NCI-H524 treated with DMSO at 0.1 percent for 48 hours (cell line): ENCODE results near the gene ENPEP.
"Not testable (repeated sequence)": the region's sequence is repeated elsewhere in the genome, so short reads cannot be mapped to it uniquely, and the experiment has no call there.

Source experiments
- DNase-seq: peaks from one replicate; lab custom pipeline; 2025; lab: John Stamatoyannopoulos, UW

ENPEP gene

DNA sequence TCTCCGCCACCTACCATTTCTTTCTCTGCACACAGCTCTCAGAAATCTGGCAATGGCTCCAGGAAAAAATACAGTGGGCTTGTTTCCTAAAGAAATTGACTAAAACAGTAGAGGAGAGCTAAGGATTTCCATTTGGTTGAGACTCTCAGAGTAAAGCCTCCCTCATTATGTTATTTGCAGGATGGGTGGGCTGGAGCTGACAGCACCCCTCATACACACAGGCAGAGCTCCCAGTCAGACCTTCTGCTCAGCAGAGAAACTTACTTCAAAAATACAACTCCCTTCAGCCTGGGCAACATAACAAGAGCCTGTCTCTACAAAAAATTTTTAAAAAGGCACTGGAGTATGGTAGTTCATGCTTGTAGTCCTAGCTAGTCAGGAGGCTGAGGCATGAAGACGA lies 44.9 kb downstream of the ENPEP start:
- DNase-seq, result no peak

- no peak for DNase-seq
Measured at GRCh38 chr4:110526589-110526988, 50.6 kb downstream of the ENPEP start.

GRCh38 chr4:110527156-110527555 lies 51.2 kb downstream of the ENPEP start:
- DNase-seq, result no peak

GRCh38 chr4:110532901-110533589 lies 57.1 kb downstream of the ENPEP start:
- DNase-seq, result no peak

GRCh38 chr4:110533590-110533910 lies 57.6 kb downstream of the ENPEP start:
- no peak for DNase-seq

- DNase-seq, result no peak
Measured at GRCh38 chr4:110533940-110534339, 58.0 kb downstream of the ENPEP start.

- no peak for DNase-seq
Measured at GRCh38 chr4:110540581-110540980, 64.6 kb downstream of the ENPEP start.

GRCh38 chr4:110540982-110541451 lies 65.1 kb downstream of the ENPEP start:
- no peak for DNase-seq

- DNase-seq, result no peak
Measured at GRCh38 chr4:110543577-110543976, 67.6 kb downstream of the ENPEP start.

GRCh38 chr4:110544594-110544993 lies 68.6 kb downstream of the ENPEP start:
- DNase-seq, result no peak

DNA sequence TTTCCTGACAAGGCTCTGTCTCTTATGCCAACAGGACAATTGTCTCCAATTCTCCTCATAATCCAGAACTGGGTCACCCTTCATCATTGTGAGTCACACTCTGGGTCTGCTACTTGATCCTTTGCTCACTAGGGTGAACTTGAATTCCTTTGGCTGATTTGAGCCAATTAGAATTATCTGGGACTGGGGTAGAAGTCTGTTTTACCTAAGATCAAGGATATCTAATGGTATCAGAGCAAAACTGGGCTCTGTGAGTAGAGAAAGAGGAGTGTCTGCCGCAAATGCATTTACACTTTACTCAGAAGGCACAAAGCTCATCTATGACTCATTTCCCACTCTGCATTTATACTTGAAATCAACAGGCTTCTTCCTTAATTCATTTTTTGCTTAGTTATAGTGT lies 74.3 kb downstream of the ENPEP start:
- DNase-seq, result no peak

GRCh38 chr4:110553197-110553596 lies 77.2 kb downstream of the ENPEP start:
- DNase-seq, result no peak

DNA sequence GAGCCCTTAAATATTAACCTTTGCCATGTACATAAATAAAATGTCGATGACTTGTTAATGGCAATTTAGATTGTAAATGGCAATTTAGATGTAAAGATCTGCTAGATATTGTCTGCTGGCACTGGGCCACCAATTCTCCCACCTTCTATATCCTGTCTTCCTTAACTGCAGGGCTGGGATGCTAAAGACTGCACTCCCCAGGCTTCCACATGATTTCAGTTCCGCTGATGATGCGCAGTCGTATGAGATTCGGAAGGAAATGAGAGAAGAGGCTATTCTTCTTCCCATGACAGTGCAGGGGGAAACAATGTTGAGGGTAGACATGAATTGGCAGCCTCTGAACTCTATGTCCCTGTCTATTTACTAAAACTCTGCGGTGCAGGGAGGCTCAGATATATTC lies 91.3 kb downstream of the ENPEP start:
- DNase-seq, result no peak

DNA sequence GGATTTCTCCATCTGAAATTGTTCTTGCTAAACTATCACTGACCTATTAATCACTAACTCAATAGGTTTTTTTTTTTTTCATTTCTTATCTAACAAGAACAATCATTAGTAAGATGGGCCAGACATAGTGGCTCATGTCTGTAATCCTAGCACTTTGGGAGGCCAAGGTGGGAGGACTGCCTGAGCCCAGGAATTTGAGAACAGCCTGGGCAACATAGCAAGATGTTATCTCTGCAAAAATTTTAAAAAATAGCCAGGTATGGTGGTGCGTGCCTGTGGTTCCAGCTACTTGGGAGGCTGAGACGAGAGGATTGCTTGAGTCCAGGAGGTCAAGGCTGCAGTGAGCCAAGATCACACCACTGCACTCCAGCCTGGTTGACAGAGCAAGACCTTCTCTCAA lies 100.7 kb downstream of the ENPEP start:
- DNase-seq, result not testable (repeated sequence)

GRCh38 chr4:110586131-110586850 lies 110.3 kb downstream of the ENPEP start:
- DNase-seq, result no peak

- DNase-seq, result no peak
Measured at GRCh38 chr4:110587666-110588285, 111.8 kb downstream of the ENPEP start.

GRCh38 chr4:110589297-110589696 lies 113.3 kb downstream of the ENPEP start:
- DNase-seq, result no peak

DNA sequence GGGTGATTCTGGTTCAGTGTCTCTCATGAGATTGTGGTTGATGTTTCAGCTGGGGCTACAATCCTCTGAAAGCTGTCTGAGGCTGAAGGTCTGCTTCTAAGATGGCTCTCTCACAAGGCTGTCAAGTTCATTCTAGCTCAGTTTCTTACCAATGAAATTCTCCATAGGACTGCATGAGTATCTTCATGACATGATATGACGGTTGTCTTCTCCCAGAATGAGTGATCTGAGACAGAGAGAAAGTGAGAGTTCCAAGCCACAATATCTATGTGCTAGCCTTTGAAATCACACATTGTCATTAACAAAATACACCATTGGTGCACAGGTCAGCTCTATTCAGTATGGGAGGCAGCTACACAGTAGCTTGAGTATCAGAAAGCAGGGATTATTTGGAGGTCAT lies 119.6 kb downstream of the ENPEP start:
- no peak for DNase-seq

DNA sequence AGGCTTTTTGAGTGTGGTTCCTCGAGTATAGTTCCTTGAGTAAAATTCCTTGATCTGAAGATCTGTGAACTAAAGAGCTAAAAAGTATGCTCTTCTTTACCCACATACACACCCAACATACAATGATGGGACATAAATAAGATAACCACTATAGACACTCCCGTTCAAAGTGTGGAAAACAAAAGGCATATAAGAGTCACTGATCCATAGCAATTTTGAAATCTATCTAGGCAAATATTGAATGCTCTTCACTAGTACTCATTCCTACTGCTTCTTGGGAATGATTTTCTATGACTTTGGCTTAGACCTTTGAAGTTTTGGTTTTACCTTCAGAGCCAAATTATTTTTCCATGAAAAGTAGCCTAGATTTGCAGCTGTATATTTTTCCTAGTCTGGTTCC lies 120.5 kb downstream of the ENPEP start:
- DNase-seq, result no peak

DNA sequence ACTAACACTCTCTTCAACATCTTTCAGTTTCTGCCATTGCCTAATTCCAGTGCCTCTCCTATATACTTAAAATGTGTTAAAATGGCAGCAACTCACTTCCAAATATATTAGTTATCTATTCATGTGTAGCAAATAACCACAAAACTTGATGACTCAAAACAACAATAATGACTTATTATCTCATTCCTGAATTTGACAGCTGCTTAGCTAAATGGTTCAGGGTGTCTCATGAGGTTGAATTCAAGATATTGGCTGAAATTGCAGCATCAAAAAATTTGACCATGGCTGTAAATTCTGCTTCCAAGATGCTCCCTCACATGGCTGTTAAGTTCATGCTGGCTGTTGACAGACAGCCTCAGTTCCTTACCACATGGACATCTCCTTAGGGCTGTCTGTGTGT lies 121.6 kb downstream of the ENPEP start:
- no peak for DNase-seq

DNA sequence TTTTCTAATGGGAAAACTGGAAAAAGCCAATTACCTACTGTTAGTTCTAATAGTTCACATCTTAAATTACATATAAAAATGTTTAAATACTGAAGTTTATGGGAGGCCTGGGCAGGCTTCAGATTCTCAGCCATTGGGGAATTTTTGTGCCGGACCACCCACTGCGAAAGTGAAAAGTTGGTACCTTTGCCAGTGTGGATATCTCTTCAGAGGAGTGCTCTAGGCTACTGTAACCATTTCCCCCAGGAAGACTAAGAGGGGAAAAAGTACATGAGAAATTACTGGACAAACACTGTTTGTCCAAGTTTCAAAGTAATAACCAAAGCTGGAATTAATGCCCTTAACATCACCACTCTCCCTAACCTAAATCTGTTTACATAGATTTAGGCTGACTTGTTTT lies 126.1 kb downstream of the ENPEP start:
- DNase-seq, result no peak

- DNase-seq, result no peak
Measured at GRCh38 chr4:110605077-110605476, 129.1 kb downstream of the ENPEP start.

DNA sequence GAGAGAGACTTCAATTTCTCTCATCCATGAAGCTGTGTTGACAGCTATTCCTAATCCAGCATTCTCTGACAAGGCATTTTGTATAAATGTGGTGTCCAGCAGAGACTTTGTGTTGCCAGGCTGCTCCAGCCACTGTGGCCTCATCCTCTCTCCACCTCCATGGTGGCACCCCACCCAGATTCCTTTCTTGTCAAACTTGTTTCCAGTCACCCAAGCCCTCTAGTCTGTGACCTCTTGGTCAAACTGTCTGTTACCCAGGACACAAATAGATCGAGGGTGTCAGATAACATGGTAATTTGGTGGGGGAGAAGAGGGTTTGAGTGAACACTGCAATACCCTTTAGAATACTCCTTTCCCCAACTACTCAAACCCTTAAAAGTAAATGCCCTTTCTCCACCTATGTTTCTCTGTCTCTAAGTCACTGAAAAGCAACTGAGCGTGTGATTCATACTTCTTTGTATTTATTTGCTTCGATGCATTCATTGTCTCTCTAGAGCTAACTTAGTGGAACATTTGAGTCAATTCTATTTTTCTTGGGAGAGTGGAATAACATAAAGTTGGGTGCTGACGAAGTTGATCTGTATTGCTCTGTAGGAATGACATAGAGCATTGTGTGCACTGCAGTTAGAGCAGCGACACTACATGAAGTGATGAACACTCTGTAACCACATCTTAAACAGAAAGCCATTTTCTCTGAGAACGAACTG lies 133.2 kb downstream of the ENPEP start:
- no peak for DNase-seq
